ENCODE data around the gene AOAH. TPM values are rescaled to one million over a fixed set of nuclear protein-coding genes. Genes with fewer than 3 reads are reported as not detected.

AOAH gene
- total and polyA plus RNA-seq, 2 of the 4 experiments (the other 2 are of a cell fraction), result not detected

DNA sequence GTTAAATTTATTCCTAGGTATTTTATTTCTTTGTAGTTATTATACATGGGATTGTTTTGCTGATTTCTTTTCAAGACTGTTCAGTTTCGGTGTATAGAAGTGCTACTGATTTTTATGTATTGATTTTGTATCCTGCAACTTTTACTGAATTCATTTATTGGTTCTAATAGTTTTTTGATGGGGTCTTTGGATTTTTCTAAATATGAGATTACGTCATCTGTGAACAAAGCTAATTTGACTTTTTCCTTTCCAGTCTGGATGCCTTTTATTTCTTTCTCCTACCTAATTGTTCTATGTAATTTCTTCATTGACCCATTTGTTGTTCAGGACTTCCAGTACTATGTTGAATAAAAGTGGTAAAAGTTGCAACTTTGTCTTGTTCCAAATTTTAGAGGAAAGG, 5.8 kb upstream of the AOAH start:
- Histone ChIP-seq H3K27me3 (ENCODE audit: control insufficient read depth, insufficient read depth, low read length) (no peaks in the 10 kb centered on the region), H4K20me1 (ENCODE audit: insufficient read depth, low read length) (no peaks in the 10 kb centered on the region), H4K5ac (ENCODE audit: low read depth, low read length) (no peak overlapping the region), H3K4me2 (ENCODE audit: low read depth, low read length) (no peak overlapping the region), H2BK120ac (ENCODE audit: low read depth, low read length) (no peak overlapping the region), H3K9me3 (ENCODE audit: control insufficient read depth, insufficient read depth, low read length) (no peaks in the 10 kb centered on the region), H2BK5ac (ENCODE audit: low read depth, low read length, poor library complexity, severe bottlenecking) (no peak overlapping the region), H2AK5ac (ENCODE audit: low read depth, low read length) (no peak overlapping the region), H3K36me3 (ENCODE audit: control insufficient read depth, insufficient read depth, low read length) (no peaks in the 10 kb centered on the region), H3K27ac (ENCODE audit: insufficient read depth, low read length) (no peak overlapping the region), H3K79me1 (ENCODE audit: low read depth in 1 of 2, low read length in 2 of 2) (no peaks in the 10 kb centered on the region), H3K4ac (ENCODE audit: low read depth, low read length) (no peak overlapping the region), H2BK20ac (ENCODE audit: low read depth, low read length) (no peak overlapping the region), H4K8ac (ENCODE audit: low read depth in 2 of 2, low read length in 2 of 2) (no peak overlapping the region), H2BK15ac (ENCODE audit: low read depth, low read length) (no peak overlapping the region), H4K91ac (ENCODE audit: insufficient read depth, low read depth, low read length) (no peak overlapping the region), H3K56ac (ENCODE audit: extremely low read depth, insufficient read depth, low read length) (no peak overlapping the region), H2AK9ac (replicated peaks; ENCODE audit: low read depth, low read length, poor library complexity) (no peak overlapping the region), H3K9ac (ENCODE audit: low read depth, low read length) (no peak overlapping the region), H3K9me1 (ENCODE audit: insufficient read depth, low read length) (no peaks in the 10 kb centered on the region), H2AFZ (replicated peaks; ENCODE audit: low read length, poor library complexity) (no peak overlapping the region), H3K18ac (ENCODE audit: low read depth, low read length) (no peak overlapping the region), H3K4me3 (ENCODE audit: insufficient read depth, low read depth, low read length) (no peak overlapping the region), H3K4me1 (ENCODE audit: control insufficient read depth, insufficient read depth, low read length) (no peaks in the 10 kb centered on the region), H3K23ac (ENCODE audit: low read depth, low read length) (no peak overlapping the region), H3K14ac (replicated peaks; ENCODE audit: low read depth, low read length) (no peak overlapping the region)
- no peak for ATAC-seq (ENCODE audit: low read depth)
- TF ChIP-seq SMC3 (IDR thresholded peaks at IDR 0.05; ENCODE audit: low read depth, low read length) (no peak), RCOR1 (IDR thresholded peaks at IDR 0.05; ENCODE audit: insufficient replicate concordance, low read length) (no peak), NFE2L2 (IDR thresholded peaks at IDR 0.05; ENCODE audit: low read depth, low read length) (no peak)
- no TSS peak for BruUV-seq (replicated peaks)
- ChIA-PET POLR2A (ENCODE audit: unreplicated experiment) (no interaction called here), CTCF (no interaction called here)
- no CpG with 5 or more reads among the region's 2 CpGs for WGBS, 2 experiments (ENCODE audit: extremely low coverage in 2 of 2, insufficient read length in 1 of 2)
- intact Hi-C loops (cut with micrococcal nuclease) (no loop called here), dilution Hi-C loops (cut with HindIII; ENCODE audit: low sequenced_read_pairs, unreplicated experiment) (no loop called here), in situ Hi-C loops (cut with MboI; ENCODE audit: low sequenced_read_pairs) (no loop called here)
- no peak for DNase-seq

Data from IMR-90 (cell line).